ENCODE results near the gene TCF19.

TCF19 gene

GRCh38 chr6:31140643-31141042, 17.7 kb upstream of the TCF19 start:
- TF ChIP-seq GATA3 (IDR thresholded peaks at IDR 0.05; ENCODE audit: low read depth, low read length) (no peak), GATA2 (IDR thresholded peaks at IDR 0.05; ENCODE audit: low read depth, low read length) (no peak)

GRCh38 chr6:31142361-31142761, 16.0 kb upstream of the TCF19 start:
- TF ChIP-seq GATA2 (IDR thresholded peaks at IDR 0.05; ENCODE audit: low read depth, low read length): no peak

GRCh38 chr6:31143148-31143547, 15.2 kb upstream of the TCF19 start:
- TF ChIP-seq GATA3 (IDR thresholded peaks at IDR 0.05; ENCODE audit: low read depth, low read length) (no peak), GATA2 (IDR thresholded peaks at IDR 0.05; ENCODE audit: low read depth, low read length) (no peak)

DNA sequence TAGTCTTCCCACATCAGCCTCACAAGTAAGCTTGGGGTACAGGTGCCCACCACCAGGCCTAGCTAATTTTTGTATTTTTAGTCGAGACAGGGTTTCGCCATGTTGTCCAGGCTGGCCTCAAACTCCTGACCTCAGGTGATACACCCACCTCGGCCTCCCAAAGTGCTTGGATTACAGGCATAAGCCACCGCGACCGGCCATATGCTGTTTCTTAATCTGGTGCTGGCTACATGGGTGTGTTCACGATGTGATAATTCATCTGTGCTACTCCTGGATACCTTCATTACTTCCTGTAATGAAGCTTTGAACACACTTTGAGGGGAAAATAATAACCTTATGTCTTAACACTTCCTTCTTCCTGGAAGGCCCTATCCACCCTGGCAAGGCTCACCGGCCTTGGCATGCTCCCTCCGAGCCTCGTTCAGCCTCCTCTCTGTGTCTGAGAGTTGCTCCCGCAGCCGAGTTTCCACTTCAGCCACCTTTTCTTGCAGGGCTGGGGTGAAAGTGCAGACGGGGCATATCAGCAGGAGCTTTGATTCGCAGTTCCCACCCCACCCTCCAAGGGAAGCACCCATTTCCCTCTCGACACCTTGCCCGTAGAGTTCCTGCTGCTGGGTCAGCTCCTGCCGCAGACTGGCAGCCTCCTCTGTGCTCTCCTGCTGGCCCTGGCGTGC, 14.0 kb upstream of the TCF19 start:
- TF ChIP-seq GATA3 (IDR thresholded peaks at IDR 0.05; ENCODE audit: low read depth, low read length) (no peak), GATA2 (IDR thresholded peaks at IDR 0.05; ENCODE audit: low read depth, low read length) (no peak)

DNA sequence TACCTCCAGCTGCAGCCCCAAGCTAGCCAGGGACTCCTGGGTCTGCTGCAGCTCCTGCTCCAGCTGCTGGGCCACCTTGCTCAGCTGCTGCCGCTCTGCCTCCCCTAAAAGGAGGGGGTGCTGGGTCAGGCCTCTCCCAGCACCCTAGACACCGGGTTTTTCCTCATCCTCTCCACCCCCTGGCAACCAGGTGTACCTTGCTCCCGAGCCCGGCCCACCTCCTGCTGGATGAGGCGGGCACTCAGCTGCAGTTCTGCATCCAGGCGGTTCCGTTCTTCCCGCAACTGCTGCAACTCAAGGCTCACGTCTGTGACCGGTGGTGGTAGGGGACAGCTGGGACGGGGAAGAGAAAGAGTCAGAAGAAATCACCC, 13.4 kb upstream of the TCF19 start:
- no peak for TF ChIP-seq GATA3 (IDR thresholded peaks at IDR 0.05; ENCODE audit: low read depth, low read length)
- TF ChIP-seq GATA2 (IDR thresholded peaks at IDR 0.05; ENCODE audit: low read depth, low read length): no peak

DNA sequence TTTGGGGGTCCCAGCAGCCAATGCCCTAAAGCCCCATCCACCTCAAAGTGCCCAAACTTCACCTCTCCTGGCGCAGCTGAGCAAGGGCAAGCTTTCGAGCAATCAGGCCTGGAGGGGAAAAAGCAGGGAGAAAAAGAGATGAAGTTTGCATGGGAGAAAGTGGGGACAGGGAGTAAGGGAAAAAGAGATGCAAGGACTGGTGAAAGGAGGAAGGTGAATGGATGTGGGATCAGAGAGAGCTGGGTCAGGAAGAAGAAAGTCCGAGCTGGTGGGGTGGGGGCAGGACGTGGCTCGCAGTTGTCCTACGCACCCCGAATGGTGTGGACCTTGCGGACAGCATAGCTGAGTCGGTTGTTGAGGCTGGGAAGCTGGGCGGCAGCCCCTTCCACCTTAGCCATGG, 13.0 kb upstream of the TCF19 start:
- TF ChIP-seq GATA3 (IDR thresholded peaks at IDR 0.05; ENCODE audit: low read depth, low read length) (no peak), GATA2 (IDR thresholded peaks at IDR 0.05; ENCODE audit: low read depth, low read length) (no peak)

GRCh38 chr6:31149827-31150447, 8.5 kb upstream of the TCF19 start:
- TF ChIP-seq GATA3 (IDR thresholded peaks at IDR 0.05; ENCODE audit: low read depth, low read length) (no peak), GATA2 (IDR thresholded peaks at IDR 0.05; ENCODE audit: low read depth, low read length) (no peak)

GRCh38 chr6:31152781-31153180, 5.6 kb upstream of the TCF19 start:
- no peak for TF ChIP-seq GATA2 (IDR thresholded peaks at IDR 0.05; ENCODE audit: low read depth, low read length)
- no peak for TF ChIP-seq GATA3 (IDR thresholded peaks at IDR 0.05; ENCODE audit: low read depth, low read length)

DNA sequence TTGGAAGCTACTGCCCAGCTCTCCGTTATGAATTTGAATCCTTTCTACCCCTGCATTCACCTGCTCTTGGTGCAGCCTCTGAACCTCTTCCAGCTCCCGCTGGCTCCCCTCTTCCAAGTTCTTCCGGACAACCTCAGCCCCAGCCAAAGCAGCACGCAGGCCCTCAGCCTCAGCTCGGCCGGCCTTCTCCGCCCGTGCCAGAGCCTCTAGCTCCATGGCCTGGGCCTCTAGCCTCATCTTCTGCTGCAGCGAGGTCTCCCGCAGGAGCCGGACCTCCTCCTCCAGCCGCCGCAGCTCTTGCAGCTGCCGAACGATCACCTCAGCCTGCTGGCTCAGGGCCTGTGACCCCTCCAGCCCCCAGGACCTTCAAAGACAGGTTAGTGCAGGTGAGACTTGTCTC, 4.0 kb upstream of the TCF19 start:
- TF ChIP-seq GATA3 (IDR thresholded peaks at IDR 0.05; ENCODE audit: low read depth, low read length) (no peak), GATA2 (IDR thresholded peaks at IDR 0.05; ENCODE audit: low read depth, low read length) (no peak)

DNA sequence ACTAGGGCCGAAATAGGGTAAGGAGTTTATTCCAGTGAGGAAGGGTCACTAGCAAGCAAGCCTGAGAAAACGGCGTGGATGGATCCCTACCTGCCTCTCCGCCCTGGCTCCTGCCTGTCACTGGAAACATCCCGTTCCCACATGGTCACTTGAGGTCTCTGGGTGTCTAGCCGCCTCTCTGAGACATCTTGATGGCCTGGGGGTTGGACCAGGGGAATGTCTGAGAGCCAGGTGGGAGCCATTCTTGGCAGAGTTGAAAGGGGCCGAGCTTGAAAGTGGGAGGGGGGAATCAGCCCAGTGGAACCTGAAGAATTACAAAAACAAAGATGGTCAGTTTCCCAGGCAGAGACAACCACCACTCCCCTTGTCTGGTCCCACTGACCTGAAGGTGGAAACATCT, 1.7 kb upstream of the TCF19 start:
- TF ChIP-seq GATA2 (IDR thresholded peaks at IDR 0.05; ENCODE audit: low read depth, low read length) (no peak), GATA3 (IDR thresholded peaks at IDR 0.05; ENCODE audit: low read depth, low read length) (no peak)

- TF ChIP-seq GATA3 (IDR thresholded peaks at IDR 0.05; ENCODE audit: low read depth, low read length) (no peak), GATA2 (IDR thresholded peaks at IDR 0.05; ENCODE audit: low read depth, low read length) (no peak)
Measured at GRCh38 chr6:31157513-31158139, 763 bp upstream of the TCF19 start, which contains the start of gene CCHCR1. Gene CCHCR1 (minus strand): TSS chr6:31157802. CDS start chr6:31157600, 202 bp downstream.

GRCh38 chr6:31158863-31159855, 770 bp downstream of the TCF19 start:
- TF ChIP-seq GATA2 (IDR thresholded peaks at IDR 0.05; ENCODE audit: low read depth, low read length) (no peak), GATA3 (IDR thresholded peaks at IDR 0.05; ENCODE audit: low read depth, low read length) (no peak)

DNA sequence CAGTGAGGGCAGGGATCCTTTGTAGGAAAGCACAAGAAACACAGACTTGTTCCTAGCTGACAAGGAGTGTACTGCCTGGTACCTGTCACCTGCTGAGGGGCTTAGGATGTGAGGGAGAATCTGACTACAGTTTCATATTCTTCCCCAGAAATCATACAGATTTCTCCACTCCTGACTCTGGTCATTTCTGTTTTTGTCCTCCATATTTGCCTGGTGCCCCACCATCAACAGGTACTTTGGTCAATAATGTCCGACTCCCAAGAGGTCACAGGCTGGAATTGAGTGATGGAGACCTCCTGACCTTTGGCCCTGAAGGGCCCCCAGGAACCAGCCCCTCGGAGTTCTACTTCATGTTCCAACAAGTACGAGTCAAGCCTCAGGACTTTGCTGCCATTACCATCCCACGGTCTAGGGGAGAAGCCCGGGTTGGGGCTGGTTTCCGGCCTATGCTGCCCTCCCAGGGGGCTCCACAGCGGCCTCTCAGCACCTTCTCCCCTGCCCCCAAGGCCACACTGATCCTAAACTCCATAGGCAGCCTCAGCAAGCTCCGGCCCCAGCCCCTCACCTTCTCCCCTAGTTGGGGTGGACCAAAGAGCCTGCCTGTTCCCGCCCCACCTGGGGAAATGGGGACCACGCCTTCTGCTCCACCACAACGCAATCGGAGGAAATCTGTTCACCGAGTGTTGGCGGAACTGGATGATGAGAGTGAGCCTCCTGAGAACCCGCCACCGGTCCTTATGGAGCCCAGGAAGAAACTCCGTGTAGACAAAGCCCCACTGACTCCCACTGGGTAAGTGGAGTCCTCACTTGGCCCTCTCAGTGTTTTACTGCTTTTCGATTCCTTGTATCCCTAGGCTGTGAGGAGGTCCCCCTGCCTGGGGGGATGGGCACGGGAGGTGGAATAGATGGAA, 3.1 kb downstream of the TCF19 start:
- no peak for TF ChIP-seq GATA2 (IDR thresholded peaks at IDR 0.05; ENCODE audit: low read depth, low read length)
- no peak for TF ChIP-seq GATA3 (IDR thresholded peaks at IDR 0.05; ENCODE audit: low read depth, low read length)
